IMR-90 (cell line): ENCODE measurements around the gene NADK2.

Source experiments
- FOS ChIP-seq: fragments of 150-350 bp; IDR thresholded peaks from 2 replicates; pipeline ENCODE4 v1.6.1; 2016; ENCODE audit warnings: low read depth, low read length
- MAFK ChIP-seq: IDR thresholded peaks from 2 replicates; pipeline ENCODE4 v1.6.1; 2012; ENCODE audit warnings: low read depth, low read length, improper control_type of control experiment
- POLR2A ChIP-seq: IDR thresholded peaks from 2 replicates; pipeline ENCODE4 v1.6.1; 2012; ENCODE audit warnings: mild to moderate bottlenecking, low read depth, low read length
- RAD21 ChIP-seq: IDR thresholded peaks from 2 replicates; pipeline ENCODE4 v1.6.1; 2012; ENCODE audit warnings: low read length, improper control_type of control experiment
- RFX5 ChIP-seq: IDR thresholded peaks from 2 replicates; pipeline ENCODE4 v1.8.0; 2012; ENCODE audit warnings: low read depth, mild to moderate bottlenecking, low read length, moderate library complexity
- SMC3 ChIP-seq: fragments of 150-350 bp; IDR thresholded peaks from 2 replicates; pipeline ENCODE4 v1.6.1; 2016; ENCODE audit warnings: low read depth, mild to moderate bottlenecking, antibody characterized with exemption, low read length, moderate library complexity
- TF ChIP-seq, protein P1 (sequence below): conservative IDR thresholded peaks from 2 replicates; pipeline ENCODE4 v1.5.1; 2012; ENCODE audit warnings: mild to moderate bottlenecking, low read depth, low read length, improper control_type of control experiment

DNA sequence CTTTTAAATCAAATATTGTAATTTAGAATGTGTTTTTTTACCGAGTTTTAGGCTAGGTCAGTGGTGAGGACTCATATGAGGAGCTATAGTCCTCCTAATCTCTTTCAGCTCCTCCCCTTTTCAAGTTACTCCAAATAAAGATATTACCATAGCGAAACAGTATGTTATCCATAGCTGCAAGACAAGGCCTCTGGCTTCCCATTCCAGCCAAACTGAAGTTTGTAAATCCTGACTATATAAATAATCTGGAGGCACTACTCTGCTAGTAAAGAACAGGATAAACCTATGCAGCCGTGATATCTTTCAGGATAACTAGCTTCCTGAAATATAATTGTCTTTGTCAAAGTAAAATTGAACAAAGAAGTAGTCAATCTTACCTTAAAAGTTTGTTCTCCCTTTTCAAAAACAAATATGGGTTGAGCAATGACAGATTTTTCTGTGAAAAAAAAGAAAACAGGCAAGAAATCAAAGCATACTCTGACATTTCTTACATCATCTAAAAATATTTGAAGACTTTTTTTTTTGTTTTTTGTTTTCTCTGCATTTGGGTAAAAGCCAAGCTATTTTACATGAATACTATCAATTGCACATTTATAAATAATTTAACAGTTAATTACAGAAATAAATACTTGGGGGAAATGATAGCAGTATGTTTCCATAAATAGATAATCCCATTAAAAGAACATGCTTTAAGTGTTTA, 29.3 kb upstream of the NADK2 start:
- TF ChIP-seq, protein P1, sequence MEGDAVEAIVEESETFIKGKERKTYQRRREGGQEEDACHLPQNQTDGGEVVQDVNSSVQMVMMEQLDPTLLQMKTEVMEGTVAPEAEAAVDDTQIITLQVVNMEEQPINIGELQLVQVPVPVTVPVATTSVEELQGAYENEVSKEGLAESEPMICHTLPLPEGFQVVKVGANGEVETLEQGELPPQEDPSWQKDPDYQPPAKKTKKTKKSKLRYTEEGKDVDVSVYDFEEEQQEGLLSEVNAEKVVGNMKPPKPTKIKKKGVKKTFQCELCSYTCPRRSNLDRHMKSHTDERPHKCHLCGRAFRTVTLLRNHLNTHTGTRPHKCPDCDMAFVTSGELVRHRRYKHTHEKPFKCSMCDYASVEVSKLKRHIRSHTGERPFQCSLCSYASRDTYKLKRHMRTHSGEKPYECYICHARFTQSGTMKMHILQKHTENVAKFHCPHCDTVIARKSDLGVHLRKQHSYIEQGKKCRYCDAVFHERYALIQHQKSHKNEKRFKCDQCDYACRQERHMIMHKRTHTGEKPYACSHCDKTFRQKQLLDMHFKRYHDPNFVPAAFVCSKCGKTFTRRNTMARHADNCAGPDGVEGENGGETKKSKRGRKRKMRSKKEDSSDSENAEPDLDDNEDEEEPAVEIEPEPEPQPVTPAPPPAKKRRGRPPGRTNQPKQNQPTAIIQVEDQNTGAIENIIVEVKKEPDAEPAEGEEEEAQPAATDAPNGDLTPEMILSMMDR, result no peak
- TF ChIP-seq POLR2A, result no peak
- no peak for TF ChIP-seq RAD21
- TF ChIP-seq MAFK, result no peak
- no peak for TF ChIP-seq FOS
- TF ChIP-seq SMC3, result no peak
- no peak for TF ChIP-seq RFX5
